NCI-H2081 (cell line): Measurements from ENCODE around the gene LTBP3.
"Not testable (repeated sequence)": the region's sequence is repeated elsewhere in the genome, so short reads cannot be mapped to it uniquely, and the experiment has no call there.

ENCODE experiments used
- DNase-seq, 2 experiments: peaks; one replicate each; lab custom pipeline; 2025; lab: John Stamatoyannopoulos, UW

LTBP3 gene

GRCh38 chr11:65571420-65571819, 13.3 kb upstream of the LTBP3 start:
- DNase-seq = no peak

DNA sequence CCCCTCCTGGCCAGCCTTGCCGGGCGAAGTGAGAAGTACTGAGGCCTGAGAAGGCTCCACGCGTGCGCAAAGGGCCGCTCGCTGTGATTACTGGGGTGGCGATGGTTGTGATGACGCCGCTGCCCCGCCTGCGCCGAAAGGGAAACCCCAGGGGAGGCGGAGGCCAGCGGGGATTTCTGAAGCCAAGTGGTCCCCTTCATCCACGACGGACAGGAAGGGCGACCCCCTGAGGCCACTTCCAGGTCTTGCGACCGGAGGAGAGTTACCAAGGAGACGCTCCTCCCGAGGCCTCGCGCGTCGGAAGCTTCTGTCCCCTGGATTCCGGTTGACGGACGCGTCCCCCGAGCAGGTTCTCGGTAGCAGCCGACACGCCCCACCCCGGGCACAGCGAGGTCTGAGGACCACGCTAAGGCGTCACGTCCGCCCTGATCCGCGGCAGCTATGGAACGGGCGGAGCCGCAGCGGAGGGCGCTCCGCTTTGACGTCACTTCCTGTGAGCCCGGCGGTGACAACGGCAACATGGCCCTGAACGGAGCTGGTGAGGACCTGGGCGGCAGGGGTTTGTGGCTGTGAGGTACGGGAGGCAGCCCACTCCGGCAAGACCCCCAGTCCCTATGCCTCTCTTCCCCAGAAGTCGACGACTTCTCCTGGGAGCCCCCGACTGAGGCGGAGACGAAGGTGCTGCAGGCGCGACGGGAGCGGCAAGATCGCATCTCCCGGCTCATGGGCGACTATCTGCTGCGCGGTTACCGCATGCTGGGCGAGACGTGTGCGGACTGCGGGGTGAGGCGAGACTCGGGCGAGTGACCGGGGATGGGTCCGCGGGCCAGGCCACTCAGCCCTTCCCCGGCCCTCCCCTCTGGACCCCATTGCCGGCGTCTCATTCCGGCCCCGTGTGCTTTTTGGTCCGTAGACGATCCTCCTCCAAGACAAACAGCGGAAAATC, 12.1 kb upstream of the LTBP3 start, which contains the start of gene ZNRD2:
Gene ZNRD2 (plus strand): TSS at position 505 of the 946 bp plus-strand sequence. CDS start 15 bp downstream, at position 520.
- DNase-seq = peak; percentile 95 to 97

GRCh38 chr11:65569164-65569972, 11.2 kb upstream of the LTBP3 start:
- DNase-seq = no peak

- DNase-seq = no peak
These were observed 7.7 kb upstream of the LTBP3 start for GRCh38 chr11:65565624-65566453.

GRCh38 chr11:65564879-65565559, 6.9 kb upstream of the LTBP3 start:
- DNase-seq = not testable (repeated sequence)

DNA sequence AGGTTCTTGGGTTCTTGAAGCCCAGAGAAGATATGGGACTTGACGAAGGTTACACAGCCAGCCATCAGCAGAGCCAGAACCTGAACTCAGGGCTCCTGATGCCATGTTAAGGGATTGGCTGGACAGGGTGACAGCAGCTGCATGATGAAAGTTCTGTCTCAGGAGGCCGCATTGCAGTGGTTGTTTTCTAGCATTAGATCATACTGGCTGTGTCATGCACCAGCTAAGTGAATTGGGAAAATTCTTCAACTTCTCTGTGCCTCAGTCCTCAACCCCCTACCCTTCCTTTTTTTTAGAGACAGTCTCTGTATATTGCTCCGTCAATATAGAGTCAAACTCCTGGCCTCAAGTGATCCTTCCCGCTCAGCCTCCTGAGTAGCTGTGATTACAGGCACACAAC, 5.4 kb upstream of the LTBP3 start:
- no peak for DNase-seq

- no peak for DNase-seq
These were observed 4.6 kb upstream of the LTBP3 start for GRCh38 chr11:65562788-65563187.

GRCh38 chr11:65562020-65562419, 3.9 kb upstream of the LTBP3 start:
- DNase-seq = no peak

GRCh38 chr11:65560555-65561418, 2.6 kb upstream of the LTBP3 start:
- no peak for DNase-seq

- peak; percentile 18 to 33 for DNase-seq
These were observed 1.9 kb upstream of the LTBP3 start for GRCh38 chr11:65559951-65560537.

DNA sequence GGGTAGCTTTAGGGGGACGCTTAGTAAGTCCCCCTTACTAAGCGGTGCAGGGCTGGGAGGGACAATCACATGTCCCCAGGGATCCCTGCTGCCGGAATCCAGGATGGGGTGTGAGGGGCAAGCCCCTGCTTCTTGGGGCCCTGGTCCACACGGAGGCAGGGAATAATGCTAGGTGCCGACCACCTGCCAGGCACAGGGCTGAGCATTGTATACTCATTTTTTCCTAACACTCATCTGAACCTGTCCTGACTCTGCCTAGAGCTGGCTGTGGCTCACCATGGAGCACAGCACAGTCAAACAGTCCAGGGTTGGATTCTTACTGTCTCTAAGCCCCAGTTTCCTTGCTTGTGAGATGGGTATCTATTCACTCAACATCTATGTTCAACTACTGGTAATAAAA, 1.4 kb upstream of the LTBP3 start:
- no peak for DNase-seq

GRCh38 chr11:65558930-65559509, 861 bp upstream of the LTBP3 start:
- DNase-seq = peak in 1 of 2 experiments; percentile 35

- no peak for DNase-seq
These were observed 718 bp downstream of the LTBP3 start for GRCh38 chr11:65557280-65558001.

DNA sequence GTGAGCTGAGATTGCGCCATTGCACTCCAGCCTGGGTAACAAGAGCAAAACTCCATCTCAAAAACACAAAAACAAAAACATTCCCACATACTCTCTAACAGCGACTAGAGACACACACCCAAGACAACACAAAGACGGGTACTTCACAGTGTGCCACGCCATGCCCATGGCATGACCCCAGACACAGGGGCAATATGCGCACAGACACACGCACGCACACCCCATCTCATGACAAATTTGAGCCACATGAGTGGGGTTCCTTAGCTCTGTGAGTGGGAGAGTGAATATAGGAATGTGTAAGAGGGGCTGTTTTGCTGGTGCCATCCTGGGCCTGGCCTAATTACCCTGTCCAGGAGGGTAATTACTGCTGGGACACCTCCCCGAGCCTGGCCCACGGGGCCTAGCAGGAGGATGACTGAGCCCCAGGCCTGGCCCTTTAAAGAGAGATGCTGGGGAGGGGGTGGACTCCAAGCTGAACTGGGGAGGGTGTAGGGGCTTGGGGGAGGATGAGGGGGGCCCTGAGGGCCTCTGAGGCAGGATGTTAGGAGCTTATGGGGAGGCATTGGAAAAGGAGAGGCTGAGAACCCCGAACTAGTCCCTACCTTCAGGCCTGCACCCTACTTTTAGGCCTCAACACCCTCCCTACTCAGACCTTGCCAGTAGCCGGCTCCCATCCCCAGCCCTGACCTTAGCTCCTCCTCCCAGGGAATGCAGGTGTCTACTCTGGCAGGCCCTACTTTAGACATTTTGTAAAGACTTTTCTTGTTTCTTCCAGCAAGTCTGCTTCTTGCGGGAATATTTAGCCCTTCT, 1.5 kb downstream of the LTBP3 start:
- DNase-seq = no peak

DNA sequence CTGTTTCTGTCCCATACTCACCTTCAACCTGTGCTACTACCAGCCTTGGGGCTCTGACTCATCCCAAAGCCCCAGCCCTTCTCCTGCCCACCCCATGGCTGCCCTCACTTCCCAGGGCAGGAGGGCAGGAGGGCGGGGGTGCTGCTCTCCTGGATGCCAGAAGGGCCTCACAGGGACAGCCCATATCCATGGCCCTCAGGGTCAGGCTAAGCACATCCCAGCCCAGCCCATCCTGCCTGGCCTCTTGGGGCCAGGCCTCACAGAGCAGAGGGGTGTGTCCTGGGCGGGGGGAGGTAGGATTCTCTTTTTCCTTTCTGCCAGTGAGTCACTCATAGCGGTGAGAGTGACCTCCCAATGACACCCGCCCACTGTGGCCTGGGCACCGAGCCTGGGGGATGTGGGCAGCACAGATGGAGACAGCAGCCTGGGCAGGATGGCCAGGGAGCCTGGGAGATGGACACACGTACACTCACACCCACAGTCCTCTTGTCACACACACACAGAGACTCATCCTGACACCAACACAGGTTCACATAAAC, 2.4 kb downstream of the LTBP3 start:
- DNase-seq = no peak

- no peak for DNase-seq
These were observed 3.2 kb downstream of the LTBP3 start for GRCh38 chr11:65554842-65555430.
